ENCODE measurements around the gene AGBL2.
A peak's percentile ranks its signal among the peaks of the same experiment; 100 is the strongest.
"Not testable (repeated sequence)": the region's sequence is repeated elsewhere in the genome, so short reads cannot be mapped to it uniquely, and the experiment has no call there.

The AGBL2 gene

GRCh38 chr11:47686704-47687103, 28.5 kb downstream of the AGBL2 start:
- not testable (repeated sequence) for DNase-seq

- DNase-seq: no peak
Measured at GRCh38 chr11:47686151-47686550, 29.0 kb downstream of the AGBL2 start.

GRCh38 chr11:47675851-47676250, 39.3 kb downstream of the AGBL2 start:
- DNase-seq: no peak

- DNase-seq: no peak
Measured at GRCh38 chr11:47672283-47672730, 42.9 kb downstream of the AGBL2 start.

GRCh38 chr11:47669856-47670255, 45.3 kb downstream of the AGBL2 start:
- no peak for DNase-seq

DNA sequence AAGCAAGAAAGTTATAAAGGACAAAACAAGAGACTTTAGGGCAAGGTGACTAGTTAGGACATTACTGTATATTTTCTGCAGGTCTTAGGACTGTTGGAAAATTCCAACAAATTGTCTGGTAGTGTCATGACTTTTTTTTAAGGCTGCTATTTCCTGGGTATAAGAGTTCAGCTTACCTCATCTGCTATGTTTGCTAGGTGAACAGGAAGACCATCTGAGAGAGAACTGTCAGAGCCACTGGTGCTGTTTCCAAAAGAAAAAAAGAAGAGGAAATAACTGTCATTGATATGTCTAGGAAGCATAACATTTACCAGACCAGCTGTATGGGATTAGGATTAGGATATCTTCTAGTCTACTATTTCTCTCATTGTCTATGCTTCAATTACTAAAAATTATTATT, 46.5 kb downstream of the AGBL2 start:
- DNase-seq: no peak

DNA sequence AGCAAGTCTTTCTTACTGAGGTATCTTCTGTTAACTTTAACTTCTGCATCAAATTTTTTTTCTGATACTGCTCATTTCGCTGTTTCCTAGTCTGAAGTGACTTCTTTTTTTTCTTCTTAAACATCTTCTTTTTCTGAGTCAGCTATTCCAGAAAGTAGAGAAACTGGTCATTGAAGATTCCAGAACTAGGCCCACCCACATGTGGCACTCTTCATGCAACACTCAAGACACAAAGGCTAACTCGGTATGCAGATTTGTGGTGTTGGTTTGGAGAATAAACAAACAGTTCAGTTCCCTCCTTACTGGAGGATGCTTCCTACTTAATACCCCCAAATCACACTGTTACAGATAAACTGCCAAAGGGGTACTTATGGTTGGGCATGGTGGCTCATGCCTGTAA, 47.6 kb downstream of the AGBL2 start:
- no peak for DNase-seq

DNA sequence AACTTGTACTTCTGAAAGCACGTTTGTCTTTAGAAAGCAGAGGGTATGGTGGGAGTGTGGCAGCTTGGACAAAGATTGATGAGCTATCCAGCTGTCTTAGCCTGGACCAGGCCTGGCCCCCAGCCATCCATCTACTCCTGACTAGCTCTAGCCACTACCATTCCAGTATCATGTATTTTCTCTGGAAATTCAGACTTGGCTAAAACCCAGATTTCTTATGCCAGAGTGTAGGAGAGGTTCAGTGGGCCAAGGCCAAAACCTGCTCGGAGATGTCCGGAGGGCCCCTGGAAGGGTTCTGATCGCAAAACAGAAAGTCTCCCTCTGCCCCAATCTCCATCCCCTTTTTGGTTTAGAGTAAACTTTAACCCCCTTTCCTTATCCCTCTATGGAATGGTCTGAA, 48.0 kb downstream of the AGBL2 start:
- no peak for DNase-seq

DNA sequence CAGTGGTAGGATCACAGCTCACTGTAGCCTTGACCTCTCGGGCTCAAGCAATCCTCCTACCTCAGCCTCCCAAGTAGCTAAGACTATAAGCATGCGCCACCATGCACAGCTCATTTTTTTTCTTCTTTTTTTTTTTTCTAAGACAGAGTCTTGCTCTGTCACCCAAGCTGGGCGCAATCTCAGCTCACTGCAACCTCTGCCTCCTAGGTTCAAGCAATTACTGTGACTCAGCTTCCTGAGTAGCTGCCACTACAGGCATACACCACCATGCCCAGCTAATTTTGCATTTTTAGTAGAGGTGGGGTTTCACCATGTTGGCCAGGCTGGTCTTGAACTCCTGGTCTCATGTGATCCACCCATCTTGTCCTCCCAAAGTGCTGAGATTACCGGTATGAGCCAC, 50.2 kb downstream of the AGBL2 start:
- DNase-seq: not testable (repeated sequence)

DNA sequence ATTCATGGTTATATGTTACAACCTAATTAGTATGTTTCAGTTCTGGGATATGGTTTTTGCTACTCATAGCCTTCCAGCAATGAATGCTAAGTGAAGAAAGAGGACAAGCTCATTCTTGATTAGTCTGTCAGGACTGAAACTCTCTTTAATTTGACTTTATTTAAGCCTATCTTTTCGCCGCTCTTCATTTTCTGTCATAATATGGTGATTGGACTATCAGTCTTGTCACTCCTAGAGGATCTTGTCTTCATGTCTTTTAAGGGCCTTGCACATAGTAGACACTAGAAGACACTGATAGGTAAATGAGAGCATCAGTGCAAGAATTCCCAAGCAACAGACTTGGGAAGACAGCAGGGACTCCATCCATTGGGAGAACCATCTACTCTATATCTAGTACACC, 53.9 kb downstream of the AGBL2 start:
- DNase-seq: no peak

- no peak for DNase-seq
Measured at GRCh38 chr11:47659276-47659675, 55.9 kb downstream of the AGBL2 start.

DNA sequence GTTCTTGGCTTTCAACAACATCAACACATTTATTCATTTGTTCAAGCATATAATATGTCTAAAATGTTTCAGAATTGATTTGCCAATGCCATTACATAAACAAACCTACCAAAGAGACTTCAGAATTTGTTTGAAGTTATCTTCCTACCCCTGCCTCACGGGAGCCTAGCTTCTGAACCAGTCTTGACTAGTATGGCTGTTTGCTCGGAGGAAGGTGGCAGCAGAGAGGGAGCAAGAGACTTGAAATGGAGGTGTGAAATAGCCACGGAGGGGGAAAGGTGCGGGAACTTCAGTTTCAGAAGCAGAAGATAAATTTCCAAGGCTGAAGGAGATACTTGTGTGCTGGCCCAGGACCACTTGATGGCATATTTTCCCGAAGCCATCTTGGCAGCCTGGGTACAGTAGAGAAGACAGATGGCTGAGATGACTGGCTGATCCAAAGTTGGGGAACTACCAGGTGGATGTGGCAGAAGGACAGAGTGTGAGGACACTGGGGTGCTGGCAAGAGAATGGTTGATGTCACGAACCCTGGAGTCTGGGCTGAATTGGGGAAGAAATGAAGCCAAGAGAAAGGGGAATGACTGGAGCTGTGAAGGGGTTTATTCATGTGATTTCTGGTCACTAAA, 58.8 kb downstream of the AGBL2 start:
- no peak for DNase-seq

- no peak for DNase-seq
Measured at GRCh38 chr11:47651818-47652469, 63.2 kb downstream of the AGBL2 start.

DNA sequence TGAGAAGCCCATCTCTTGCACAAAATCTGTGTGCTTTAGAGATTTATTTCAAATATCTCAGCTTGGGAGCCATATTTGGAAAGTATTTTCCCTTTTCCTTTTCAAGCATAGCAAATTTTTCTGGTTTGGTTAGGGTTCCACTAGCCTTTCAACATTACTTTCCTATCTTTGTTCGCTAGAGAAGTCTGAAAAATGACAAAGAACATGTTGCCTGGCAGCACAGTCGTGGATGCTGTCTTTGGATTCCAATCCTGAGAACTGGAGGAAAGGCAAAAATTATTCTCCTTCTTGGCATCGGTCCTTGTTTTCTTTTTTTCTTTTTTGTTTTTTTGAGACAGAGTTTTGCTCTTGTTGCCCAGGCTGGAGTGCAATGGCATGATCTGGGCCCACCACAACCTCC, 65.9 kb downstream of the AGBL2 start:
- DNase-seq: no peak

GRCh38 chr11:47646019-47646418, 69.2 kb downstream of the AGBL2 start:
- DNase-seq: no peak

DNA sequence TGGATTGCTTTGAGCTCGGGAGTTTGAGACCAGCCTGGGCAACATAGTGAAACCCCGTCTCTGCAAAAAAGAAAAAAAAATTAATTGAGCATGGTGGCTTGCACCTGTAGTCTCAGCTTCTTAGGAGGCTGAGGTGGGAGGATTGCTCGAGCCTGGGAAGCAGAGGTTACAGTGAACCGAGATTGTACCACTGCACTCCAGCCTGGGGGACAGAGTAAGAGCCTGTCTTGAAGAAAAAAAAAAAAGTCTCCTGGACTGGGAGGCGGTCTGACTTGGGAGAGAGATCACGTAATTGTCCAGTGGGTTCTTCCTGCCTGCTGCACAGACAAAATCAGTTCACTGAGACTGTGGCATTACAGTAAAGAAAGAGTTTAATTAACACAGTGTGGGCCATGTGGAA, 69.7 kb downstream of the AGBL2 start:
- DNase-seq: no peak

DNA sequence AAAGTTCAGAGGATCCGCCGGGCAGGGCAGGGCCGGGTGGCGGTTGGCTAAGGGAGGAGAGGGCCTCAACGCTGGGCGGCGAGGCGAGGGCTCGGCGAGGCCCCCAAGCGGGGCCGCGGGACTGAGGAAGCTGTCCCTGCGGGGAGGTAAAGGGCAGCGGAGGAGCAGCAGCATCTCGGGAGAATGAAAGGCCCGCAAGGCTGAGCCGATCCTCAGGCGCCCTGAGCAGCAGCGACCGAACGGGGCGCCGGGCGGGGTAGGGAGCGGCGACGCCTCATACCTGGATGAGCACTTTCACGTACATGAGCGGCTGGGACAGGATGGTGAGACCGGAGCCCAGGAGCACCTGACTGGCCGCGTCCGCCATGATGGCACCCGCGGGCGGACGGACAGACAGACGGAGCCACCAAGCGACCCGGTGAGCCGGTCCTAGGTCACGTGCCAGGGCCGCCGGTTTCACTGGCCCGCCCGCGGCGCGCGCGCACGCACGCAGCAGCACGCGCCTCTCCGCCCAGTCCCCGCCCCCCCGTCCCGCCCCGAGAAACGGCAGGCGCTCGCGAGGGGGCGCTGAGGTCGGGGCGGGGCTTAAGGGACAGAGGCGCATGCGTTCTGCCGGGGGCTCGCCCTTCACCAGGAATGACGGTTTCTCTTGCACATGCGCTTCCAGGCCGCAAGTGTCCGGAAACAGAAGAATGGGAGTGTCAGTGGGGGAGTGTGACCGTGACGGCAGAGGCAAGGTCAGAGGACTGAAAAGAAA, 72.9 kb downstream of the AGBL2 start, which contains the start of gene MTCH2:
TSS of gene MTCH2 (minus strand) at position 461 of the 757 bp plus-strand sequence. CDS start at position 367, 94 bp downstream.
- peak; percentile 96 for DNase-seq

GRCh38 chr11:47641600-47642098, 73.5 kb downstream of the AGBL2 start:
- no peak for DNase-seq

GRCh38 chr11:47640506-47640905, 74.7 kb downstream of the AGBL2 start:
- DNase-seq: not testable (repeated sequence)

- DNase-seq: not testable (repeated sequence)
Measured at GRCh38 chr11:47636331-47636730, 78.8 kb downstream of the AGBL2 start.

DNA sequence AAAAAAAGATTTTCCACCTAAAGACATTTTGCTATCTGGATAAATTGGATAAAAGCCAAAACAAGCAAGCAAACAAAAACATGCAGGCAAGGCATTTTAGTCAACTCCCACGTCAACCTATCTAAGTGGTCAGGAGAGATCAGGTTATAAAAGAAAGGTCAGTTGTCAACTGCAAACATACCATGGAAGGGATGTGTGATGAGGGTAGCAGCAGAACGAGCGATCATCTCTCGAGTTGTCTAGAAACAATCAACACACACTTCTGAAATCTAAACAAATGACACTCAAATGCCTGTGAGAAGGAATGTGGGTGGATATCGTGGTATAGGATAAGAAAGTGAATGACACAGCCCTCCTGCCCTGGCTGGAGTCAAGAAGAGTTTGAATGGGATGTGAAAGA, 83.7 kb downstream of the AGBL2 start:
- DNase-seq: no peak

- no peak for DNase-seq
Measured at GRCh38 chr11:47628026-47628425, 87.1 kb downstream of the AGBL2 start.

DNA sequence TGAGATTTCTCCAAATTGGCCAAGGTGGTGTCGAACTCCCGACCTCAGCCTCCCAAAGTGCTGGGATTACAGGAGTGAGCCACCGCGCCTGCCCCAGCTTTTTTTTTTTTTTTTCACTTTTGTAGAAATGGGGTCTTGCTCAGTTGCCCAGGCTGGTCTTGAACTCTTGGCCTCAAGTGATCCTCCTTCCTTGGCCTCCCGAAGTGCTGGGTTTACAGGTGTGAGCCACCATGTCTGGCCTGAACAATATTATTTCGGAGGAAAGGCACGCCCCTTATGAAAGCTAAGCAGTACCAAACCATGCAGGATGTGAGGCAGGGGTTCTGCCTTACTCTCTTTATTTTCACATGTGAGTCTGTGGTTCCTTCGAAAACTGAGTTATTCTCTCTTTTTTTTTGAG, 88.9 kb downstream of the AGBL2 start:
- DNase-seq: no peak
